ENCODE measurements around the gene FAM120B.

GRCh38 chr6:170444811-170445211, 138.3 kb downstream of the FAM120B start:
- TF ChIP-seq, protein P1, sequence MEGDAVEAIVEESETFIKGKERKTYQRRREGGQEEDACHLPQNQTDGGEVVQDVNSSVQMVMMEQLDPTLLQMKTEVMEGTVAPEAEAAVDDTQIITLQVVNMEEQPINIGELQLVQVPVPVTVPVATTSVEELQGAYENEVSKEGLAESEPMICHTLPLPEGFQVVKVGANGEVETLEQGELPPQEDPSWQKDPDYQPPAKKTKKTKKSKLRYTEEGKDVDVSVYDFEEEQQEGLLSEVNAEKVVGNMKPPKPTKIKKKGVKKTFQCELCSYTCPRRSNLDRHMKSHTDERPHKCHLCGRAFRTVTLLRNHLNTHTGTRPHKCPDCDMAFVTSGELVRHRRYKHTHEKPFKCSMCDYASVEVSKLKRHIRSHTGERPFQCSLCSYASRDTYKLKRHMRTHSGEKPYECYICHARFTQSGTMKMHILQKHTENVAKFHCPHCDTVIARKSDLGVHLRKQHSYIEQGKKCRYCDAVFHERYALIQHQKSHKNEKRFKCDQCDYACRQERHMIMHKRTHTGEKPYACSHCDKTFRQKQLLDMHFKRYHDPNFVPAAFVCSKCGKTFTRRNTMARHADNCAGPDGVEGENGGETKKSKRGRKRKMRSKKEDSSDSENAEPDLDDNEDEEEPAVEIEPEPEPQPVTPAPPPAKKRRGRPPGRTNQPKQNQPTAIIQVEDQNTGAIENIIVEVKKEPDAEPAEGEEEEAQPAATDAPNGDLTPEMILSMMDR (IDR thresholded peaks at IDR 0.05) = no peak
- no peak for TF ChIP-seq POLR2AphosphoS5 (IDR thresholded peaks at IDR 0.05)

Measured in breast epithelium (tissue), 3 donors.